NCI-H187 treated with DMSO at 0.1 percent for 48 hours (cell line): ENCODE results near the gene AMDHD1.

Experiments used
- DNase-seq: peaks from one replicate; lab custom pipeline; 2025; lab: John Stamatoyannopoulos, UW

The AMDHD1 gene

DNA sequence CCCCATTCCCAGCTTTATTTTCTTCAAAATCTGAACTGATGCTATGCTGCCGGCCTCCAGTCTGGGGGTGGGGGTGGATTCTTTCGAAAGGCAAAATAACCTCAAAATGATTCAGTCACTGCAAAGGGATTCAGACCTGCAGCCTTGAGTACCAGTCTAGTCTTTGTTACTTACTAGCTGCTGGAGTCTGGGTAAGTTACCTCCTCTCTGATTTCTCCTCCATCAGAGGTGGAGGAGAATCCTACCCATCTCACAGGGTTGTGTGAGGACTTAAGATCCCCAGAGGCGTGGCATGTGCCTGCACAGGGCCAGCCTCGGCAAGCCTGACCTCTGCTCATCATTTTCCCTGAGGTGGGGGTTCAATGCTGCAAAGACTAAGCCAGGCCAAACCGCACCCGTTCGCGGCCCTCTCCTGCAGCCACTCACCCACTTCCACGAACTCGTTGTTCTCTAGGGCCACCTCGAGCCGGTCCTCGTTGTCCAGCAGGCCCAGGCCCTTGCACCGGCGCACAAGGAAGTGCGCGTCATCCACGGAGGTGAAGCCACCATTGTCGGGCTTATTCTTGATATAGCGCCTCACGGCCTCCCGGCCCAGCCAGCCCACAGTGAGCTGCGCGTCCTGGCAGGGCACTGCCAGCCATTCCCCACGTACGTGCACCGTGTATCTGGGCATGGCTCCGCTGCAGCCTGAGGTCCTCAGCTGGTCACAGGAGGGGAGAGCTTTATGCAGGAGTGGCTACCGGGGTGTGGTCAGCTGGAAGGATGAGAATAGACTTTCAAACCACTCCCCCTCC, 52.3 kb downstream of the AMDHD1 start:
- no peak for DNase-seq

DNA sequence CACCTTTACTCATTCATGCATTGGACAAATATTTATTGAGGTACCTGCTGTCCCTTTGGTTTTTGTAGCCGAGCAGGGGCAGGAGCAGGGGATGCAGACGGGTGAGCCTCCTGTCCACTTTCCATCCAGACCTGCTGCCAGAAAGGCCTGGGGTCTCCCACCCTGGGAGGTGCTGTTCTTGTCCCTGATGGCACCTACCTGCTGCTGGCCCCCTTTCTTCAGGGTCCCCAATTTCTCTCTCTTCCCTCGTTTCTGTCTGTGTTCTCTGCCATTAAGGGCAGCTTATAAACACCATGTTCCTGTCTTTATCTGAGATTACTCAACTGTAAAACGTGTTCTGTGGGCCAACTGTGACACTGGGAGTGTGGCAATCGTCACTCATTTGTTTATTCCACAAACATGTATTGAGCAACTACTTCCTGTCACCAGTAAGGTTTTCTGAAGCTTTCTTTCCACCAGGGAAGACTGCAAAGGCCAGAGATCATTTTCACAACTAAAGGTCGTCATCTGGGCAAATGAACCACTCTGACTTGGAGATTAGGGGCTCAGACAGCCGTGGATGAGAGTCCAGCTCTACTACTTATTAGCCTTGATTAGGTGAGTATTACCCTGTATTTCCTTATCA, 53.0 kb downstream of the AMDHD1 start, which contains the start of gene HAL:
HAL (minus strand) TSS at position 311 of the 625 bp plus-strand sequence. CDS start 434 bp downstream, outside the sequence.
- no peak for DNase-seq

DNA sequence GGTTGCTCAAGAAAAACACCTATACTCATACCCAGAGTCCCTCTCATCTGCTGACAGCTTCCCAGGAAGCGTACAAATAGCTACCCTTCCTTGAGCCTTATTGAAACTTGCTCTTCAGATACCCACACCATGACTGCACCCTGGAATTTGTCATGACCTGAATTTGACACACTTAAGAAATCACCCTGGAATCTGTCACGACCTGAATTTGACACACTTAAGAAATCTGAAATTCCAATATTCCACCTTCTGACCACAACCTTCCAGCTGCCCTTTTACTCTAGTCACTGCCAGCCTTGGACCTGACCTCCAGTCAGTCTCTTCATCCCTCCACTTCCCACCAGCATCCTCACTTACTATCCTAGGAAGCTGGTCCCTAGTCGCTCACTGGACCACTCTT, 54.1 kb downstream of the AMDHD1 start:
- no peak for DNase-seq

DNA sequence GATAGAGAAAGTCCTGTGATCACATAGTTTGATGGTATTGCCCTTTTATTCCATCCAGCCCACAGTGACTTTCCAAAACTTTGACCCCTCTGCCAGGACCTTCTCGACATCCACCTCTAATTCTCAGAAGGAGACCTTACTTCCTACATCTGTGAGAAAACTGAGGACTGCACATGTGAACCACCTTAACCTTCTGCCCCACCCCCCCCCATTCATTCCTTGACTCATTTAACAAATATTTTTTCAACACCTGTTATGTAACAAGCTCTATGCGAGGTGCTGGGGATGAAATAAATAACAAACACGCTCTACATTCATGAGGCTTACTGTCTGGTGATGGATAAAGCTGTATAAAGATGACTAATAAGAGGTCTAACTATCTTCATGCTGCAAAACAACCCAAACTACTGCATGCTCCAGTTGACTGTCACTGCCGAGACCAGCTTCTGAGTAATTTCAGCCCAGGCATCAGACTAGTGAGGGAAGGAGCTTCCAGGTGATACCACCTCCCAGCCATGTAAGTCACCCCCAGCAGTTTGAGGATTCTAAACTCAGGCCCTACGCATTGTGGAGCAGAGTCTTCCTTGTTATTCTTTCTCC, 54.9 kb downstream of the AMDHD1 start:
- no peak for DNase-seq

DNA sequence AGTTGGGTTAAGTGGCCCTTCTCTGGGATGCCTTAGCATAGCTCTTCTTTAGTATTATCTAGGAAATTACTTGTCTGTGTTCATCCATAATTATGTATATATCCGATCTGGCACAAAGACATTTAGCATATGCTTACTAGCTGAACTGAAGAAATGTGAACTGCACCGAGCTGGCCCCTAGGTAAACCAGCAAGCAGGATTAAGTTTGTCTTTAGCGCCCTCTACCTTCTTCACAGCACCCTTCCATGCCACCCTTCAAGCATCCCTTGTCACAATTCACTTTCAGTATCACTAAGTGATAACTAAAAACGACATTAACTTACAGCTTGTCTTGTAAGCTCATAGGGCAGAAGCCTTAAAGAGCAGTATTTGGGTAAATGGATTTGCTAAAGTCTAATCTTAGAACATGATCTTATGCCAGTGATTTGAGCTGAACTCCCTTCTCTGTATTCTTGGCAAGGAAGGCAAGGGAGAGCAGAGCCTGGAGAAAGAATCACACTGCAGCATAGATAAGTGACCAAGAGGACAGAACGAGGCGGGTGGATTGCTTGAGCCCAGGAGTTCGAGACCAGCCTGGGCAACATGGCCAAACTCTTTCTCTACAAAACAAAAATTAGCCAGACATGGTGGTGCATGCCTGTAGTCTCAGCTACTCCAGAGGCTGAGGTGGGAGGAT, 55.6 kb downstream of the AMDHD1 start:
- no peak for DNase-seq

DNA sequence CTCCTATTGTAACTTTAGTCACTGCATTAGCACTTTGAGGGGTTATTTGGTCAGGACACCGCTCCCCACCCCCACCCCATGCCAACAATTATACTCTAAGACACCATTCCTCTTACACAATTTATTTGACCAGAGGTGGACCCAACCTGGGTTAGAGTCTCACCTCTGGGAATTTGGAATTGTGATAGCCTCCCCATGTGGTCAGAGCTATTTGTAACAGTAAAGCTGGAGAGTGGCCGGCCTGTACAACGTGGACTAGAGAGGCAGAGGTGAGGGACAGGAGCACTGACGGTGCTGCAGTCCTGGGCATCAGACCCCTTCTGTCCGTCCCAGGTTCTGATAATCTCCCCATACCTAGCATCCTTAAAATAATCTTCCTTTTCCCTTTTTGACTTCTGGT, 56.4 kb downstream of the AMDHD1 start:
- DNase-seq: no peak

DNA sequence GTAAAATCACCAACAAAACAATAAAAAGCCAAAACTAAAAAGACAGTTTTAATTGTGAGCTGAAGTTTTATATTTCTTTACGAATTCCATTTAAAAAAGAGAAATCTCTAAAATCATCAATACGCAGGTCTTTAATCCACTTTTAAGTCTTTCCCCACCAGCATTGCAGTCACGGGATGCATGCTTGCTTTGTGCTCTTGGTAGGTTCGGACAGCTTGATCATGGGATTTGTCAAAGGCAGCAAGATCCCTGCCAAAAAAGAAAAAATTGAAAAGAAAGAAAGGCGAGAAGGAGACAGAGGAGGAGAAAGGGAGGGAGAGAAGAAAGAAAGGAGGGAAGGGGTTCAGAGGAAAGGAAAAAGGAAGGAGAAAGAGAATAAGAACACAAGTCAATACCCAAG, 57.7 kb downstream of the AMDHD1 start:
- no peak for DNase-seq

DNA sequence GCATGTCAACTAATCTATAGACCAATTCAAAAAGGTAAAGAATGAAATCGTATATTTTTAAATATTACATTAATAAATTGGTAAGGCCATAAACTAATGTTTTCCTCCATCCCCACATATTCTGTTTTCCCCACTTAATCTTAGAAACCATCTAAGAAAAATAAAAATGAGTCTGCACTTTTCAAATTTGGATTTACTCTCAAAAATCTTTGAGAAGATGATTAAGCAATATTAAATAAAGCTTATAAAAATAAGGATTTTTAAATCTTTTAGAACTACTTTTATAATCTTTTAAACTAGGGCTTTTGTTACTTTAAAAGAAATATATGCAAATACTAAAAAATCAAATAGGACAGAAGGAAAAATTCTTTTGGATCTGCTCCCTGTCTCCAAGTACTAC, 63.6 kb downstream of the AMDHD1 start:
- no peak for DNase-seq

DNA sequence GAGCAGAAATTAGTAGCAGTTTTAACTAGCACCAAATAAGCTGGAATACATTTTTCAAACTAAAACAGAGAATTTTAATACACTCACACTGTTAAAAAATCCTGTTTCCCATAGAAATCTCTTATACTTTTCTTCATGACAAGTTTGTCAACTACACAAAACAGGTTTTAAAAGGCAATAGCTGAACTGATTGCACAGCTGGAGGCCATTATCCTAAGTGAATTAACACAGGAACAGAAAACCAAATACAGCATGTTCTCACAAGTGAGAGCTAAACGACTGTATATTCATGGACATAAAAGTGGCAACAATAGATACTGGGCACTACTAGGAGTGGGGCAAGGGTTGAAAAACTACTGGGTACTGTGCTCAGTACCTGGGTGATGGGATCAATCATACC, 64.6 kb downstream of the AMDHD1 start:
- no peak for DNase-seq

DNA sequence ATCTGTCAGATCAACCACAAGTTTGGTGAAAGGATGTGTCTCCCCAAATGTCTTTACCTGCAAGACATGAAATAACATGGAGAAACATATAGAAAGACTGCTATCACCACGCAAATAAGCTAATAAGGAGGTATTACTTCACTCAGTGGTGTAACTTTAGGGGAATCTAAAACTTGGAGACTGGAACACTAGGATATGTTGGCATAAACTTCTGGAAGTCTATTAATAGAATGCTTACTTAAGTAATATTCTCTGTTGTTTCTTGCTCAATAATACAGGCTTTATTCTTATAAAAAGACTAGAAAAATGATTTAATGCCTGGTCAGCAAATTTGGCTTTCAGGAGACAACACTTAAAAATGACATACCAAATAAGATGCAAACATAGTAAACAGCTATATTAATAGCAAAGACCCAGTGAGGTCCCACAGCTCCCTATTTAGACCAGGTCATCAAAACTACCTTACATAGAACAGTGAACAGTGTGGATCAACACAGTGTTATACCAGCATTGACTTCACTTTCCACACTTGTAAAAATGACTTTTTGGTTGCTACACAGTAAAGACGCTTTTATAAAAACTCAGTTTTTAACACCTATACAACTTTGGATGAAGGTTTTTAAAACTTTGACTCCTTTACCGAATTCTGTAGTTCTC, 71.9 kb downstream of the AMDHD1 start:
- no peak for DNase-seq

DNA sequence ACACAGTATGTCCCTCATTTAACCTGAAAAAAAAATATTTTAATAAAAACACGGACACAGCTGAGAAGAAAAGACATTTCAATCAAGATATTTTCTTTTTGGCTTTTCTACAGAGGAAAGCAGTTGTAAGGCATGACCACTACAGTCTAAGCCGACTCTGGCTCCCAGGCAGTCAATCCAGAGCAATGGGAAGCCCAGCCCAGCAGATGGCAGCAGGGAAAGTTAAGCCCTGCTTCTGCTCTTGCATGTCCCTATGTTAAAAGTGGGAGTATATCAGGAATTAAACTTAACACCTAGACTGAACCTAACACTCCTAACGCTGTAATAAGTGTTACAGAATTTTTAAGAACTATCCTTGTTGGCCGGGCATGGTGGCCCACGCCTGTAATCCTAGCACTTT, 72.5 kb downstream of the AMDHD1 start:
- no peak for DNase-seq
